ENCODE measurements around the gene CLNS1A.
"Not testable (repeated sequence)": the region's sequence is repeated elsewhere in the genome, so short reads cannot be mapped to it uniquely, and the experiment has no call there.

CLNS1A gene

DNA sequence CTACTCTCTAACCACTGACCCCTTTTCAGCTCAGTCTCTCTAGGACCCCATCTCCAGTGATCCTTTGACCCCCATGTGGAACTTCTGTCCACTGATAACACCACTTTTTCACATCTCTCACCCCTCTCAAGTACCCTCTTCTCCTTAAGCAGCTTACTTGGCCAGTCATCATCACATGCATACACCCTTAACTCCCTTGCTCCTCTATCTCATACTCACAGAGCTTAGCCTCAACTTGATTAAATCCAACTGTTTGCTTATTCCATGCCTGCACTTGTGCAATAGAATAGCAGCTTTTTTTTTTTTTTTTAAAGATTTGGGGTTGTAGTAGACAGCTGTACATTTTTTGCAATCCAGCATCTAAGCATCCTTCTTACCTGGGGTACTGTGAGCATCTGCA is 25.7 kb downstream of the CLNS1A start:
- no peak for DNase-seq

DNA sequence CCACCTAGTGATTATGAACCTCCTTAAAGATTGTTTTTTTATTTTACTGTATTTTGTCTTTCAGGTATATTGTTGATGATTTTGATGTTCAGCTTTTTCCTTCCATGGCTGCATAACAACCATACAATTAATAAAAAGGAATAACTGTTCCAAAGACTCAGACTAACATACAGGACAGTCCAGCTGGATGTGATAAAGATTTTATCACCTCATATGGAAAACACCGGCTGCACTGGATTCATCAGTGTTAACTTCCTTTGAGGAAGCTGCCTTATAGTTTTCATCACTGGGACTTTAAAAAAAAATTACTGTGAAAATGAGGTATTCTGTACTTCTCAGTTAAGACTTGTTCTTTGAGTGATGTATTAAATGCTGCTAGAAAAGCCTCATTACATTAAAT is 28.4 kb downstream of the CLNS1A start:
- DNase-seq: no peak

DNA sequence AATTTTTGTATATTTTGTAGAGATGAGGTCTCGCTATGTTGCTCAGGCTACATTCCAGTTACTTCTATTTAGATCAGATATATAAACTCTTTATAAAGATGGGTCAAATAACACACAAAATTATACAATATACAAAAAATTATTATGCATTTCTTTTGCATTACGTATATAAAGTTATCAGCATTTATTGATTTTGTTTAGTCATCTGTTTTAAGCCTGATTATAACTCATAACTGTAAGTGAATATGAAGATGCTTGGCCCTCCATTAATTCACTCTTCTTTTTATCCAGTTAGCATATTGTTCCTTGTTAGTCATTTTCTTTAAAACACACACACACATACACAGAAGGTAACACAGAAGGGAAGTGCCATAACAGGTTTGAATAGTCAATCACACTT is 33.3 kb downstream of the CLNS1A start:
- DNase-seq: no peak

DNA sequence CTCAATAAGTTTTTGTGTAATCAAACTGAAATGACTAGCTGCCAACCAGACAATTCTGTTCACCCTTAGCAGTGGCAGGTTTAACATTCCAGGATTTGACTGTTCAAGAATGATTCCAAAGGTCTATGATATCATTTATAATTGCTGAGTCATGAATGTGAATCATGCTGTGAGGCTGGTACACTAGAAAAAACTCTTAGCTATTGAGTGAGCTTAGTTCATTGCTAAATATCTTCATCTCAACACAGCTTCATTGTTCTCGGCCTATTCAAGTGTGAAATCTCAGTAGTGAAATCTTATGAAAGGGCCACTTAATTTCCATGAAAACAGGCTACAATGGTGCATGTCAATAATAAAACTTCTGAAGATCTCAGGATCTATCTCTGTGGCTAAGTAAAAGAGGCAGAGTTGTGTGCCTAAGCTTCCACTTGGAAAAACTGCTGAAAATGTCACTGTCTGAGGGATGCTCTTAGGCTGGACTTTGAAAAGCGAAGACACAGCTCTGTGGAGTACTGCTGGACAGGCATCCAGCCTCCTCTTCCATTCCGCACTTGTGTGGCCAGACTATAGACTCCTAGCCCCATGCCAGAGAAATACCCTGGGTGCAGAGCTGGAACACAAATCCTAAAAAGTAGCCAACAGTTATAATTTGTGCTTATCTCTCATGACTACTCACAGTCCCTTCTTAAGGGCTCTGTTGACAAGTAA is 35.1 kb downstream of the CLNS1A start:
- DNase-seq: no peak

GRCh38 chr11:77598195-77598594 is 39.4 kb downstream of the CLNS1A start:
- no peak for DNase-seq

DNA sequence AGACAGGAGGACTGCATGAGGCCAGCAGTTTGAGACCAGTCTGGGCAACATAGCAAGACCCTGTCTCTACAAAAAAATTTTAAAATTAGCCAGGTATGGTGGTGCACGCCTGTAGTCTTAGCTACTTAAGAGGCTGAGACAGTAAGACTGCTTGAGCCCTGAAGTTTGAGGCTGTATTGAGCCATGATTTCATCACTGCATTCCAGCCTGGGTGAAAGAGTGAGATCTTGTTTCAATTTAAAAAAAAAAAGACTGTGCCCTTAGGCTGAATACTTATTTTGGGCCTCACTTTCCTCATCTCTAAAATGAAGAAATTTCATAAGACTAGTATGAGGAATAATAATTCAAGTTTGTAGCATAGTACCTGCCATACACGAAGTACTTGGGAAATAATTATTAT is 41.0 kb downstream of the CLNS1A start:
- no peak for DNase-seq

- DNase-seq: no peak
These were observed 43.7 kb downstream of the CLNS1A start for GRCh38 chr11:77593883-77594282.

GRCh38 chr11:77592727-77593126 is 44.9 kb downstream of the CLNS1A start:
- DNase-seq: no peak

DNA sequence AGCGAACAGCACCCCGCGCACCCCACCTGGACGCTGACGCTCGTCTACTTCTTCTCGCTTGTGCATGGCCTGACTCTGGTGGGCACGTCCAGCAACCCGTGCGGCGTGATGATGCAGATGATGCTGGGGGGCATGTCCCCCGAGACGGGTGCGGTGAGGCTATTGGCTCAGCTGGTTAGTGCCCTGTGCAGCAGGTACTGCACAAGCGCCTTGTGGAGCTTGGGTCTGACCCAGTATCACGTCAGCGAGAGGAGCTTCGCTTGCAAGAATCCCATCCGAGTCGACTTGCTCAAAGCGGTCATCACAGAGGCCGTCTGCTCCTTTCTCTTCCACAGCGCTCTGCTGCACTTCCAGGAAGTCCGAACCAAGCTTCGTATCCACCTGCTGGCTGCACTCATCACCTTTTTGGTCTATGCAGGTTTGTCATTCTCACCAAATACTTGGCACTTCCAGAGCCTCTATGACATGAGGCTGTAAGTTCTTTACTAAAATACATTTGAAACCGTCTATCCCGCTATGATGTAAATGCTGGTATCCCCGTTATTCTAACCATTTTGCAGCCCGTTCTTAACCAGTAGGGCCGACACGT is 47.3 kb downstream of the CLNS1A start:
- peak; percentile 27 for DNase-seq

GRCh38 chr11:77589521-77590193 is 47.9 kb downstream of the CLNS1A start, which contains the start of gene AQP11:
TSS of gene AQP11 (plus strand) at chr11:77589953. CDS start at chr11:77589993, 40 bp downstream.
- peak; percentile 71 for DNase-seq

DNA sequence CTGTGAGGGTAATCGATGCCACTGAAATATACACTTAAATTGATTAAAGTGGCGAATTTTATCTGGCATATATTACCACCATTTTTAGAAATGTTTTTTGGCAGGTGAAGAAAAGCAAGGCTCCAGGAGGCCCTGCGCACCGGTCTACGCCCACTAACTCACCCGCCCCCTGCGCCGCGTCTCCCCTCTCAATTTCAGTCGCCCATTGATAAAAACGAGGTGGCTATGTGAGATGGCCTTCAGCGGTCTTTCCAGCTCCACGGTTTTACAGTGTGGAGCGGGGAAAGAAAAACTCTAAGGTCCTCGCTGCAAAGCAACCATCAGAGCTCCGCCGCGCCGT is 48.4 kb downstream of the CLNS1A start:
- no peak for DNase-seq

- DNase-seq: no peak
These were observed 56.8 kb downstream of the CLNS1A start for GRCh38 chr11:77580712-77581337.

GRCh38 chr11:77575428-77575827 is 62.2 kb downstream of the CLNS1A start:
- DNase-seq: not testable (repeated sequence)

- DNase-seq: not testable (repeated sequence)
These were observed 66.7 kb downstream of the CLNS1A start for GRCh38 chr11:77570896-77571295.

DNA sequence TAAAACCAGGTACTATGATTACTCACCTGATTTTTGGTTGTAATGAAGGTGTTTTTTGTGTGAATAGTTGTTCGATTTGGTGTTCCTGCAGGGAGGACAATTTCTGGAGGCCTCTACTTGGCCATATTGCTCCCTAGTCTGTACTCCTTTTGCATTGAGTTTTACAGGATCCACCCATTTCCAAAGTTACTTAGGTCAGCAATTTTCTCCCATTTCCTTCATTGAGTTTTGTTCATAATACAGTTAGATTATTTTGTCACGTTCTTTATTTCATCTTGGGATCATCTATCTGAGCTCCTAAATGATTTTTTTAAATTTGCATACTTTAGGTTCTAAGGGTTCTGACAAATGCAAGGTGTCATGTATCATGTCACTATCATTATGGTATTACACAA is 67.9 kb downstream of the CLNS1A start:
- no peak for DNase-seq

GRCh38 chr11:77568916-77569675 is 68.5 kb downstream of the CLNS1A start:
- DNase-seq: no peak

GRCh38 chr11:77568306-77568705 is 69.3 kb downstream of the CLNS1A start:
- no peak for DNase-seq

All from activated CD4-positive, alpha-beta T cell treated with anti-CD3 and anti-CD28 coated beads for 48 hours (primary cell).